ENCODE results near the gene UGCG. TPM values are rescaled to one million over a fixed set of nuclear protein-coding genes. Genes with fewer than 3 reads are reported as not detected.

The UGCG gene
- total RNA-seq, 1 experiment from 2014 or later = 88.7 TPM

DNA sequence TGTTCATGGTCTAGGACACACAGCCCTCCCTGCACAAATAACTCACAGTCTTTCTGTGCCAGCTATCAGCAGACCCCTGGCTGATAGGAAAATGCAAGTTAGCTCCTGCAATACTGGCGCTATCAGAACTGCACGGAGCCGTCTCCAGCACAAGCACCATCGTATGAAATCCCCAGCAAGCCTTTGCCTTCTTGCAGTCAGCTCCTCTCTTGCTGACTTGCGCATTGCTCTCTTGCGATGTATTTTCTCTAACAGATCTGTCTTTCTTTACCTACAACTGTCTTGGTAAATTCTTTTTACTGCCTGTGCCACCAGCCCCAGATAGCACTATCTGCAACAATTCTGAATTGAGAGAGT is 25.1 kb upstream of the UGCG start:
- intact Hi-C loops (cut with micrococcal nuclease; ENCODE audit: unreplicated experiment) = no loop called here
- Histone ChIP-seq H2AFZ (no peak overlapping the region), H3K4me3 (no peak overlapping the region), H3K4me2 (no peak overlapping the region), H3K9me2 (ENCODE audit: insufficient read depth) (no peaks in the 10 kb centered on the region), H3K9me3 (ENCODE audit: insufficient read depth, low read depth) (no peaks in the 10 kb centered on the region; the same call in 1 of the 2 replicates), H3F3A (ENCODE audit: insufficient read depth, low read depth) (peaks cover 7% of the 10 kb centered on the region; the same call in 1 of the 2 replicates), H3K36me3 (ENCODE audit: low read depth) (no peaks in the 10 kb centered on the region), H4K20me1 (ENCODE audit: insufficient read depth) (no peaks in the 10 kb centered on the region), H3K4me1 (replicated peaks; ENCODE audit: insufficient read depth) (peaks cover 11% of the 10 kb centered on the region), H3K27me3 (ENCODE audit: insufficient read depth, low read depth) (no peaks in the 10 kb centered on the region), H3K79me2 (ENCODE audit: low read depth) (no peaks in the 10 kb centered on the region), H3K27ac (no peak overlapping the region)
- TF ChIP-seq, protein P1, sequence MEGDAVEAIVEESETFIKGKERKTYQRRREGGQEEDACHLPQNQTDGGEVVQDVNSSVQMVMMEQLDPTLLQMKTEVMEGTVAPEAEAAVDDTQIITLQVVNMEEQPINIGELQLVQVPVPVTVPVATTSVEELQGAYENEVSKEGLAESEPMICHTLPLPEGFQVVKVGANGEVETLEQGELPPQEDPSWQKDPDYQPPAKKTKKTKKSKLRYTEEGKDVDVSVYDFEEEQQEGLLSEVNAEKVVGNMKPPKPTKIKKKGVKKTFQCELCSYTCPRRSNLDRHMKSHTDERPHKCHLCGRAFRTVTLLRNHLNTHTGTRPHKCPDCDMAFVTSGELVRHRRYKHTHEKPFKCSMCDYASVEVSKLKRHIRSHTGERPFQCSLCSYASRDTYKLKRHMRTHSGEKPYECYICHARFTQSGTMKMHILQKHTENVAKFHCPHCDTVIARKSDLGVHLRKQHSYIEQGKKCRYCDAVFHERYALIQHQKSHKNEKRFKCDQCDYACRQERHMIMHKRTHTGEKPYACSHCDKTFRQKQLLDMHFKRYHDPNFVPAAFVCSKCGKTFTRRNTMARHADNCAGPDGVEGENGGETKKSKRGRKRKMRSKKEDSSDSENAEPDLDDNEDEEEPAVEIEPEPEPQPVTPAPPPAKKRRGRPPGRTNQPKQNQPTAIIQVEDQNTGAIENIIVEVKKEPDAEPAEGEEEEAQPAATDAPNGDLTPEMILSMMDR (conservative IDR thresholded peaks at IDR 0.05) = no peak
- no peak for TF ChIP-seq EZH2 (IDR thresholded peaks at IDR 0.05; ENCODE audit: low read depth)
- POLR2A ChIA-PET (ENCODE audit: unreplicated experiment) = no interaction called here
- no peak for DNase-seq
- CTCF ChIA-PET = no interaction called here
- BruUV-seq (replicated peaks) = no TSS peak

DNA sequence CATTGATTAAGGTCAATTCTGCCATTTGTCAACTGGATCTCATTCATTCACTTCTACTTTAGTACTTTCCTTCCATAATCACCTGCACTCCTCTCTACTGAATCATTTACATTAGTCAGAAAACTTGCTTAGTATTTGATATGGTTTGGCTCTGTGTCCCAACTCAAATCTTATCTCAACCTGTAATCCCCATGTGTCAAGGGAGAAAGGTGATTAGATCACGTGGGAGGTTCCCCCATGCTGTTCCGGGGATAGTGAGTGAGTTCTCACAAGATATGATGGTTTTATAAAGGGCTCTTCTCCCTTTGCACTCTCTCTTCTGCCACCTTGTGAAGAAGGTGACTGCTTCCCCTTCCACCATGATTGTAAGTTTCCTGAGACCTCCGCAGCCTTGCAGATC is 23.7 kb upstream of the UGCG start:
- Histone ChIP-seq H3K79me2 (ENCODE audit: low read depth) (no peaks in the 10 kb centered on the region), H3K4me1 (replicated peaks; ENCODE audit: insufficient read depth) (no peaks in the 10 kb centered on the region), H3K4me2 (no peak overlapping the region), H2AFZ (no peak overlapping the region), H3K4me3 (no peak overlapping the region), H3K27me3 (ENCODE audit: insufficient read depth, low read depth) (no peaks in the 10 kb centered on the region), H3K36me3 (ENCODE audit: low read depth) (no peaks in the 10 kb centered on the region), H3F3A (ENCODE audit: insufficient read depth, low read depth) (no peaks in the 10 kb centered on the region), H3K9me3 (ENCODE audit: insufficient read depth, low read depth) (no peaks in the 10 kb centered on the region; the same call in 1 of the 2 replicates), H4K20me1 (ENCODE audit: insufficient read depth) (no peaks in the 10 kb centered on the region), H3K9me2 (ENCODE audit: insufficient read depth) (no peaks in the 10 kb centered on the region), H3K27ac (no peak overlapping the region)
- BruUV-seq (replicated peaks) = no TSS peak
- no peak for TF ChIP-seq EZH2 (IDR thresholded peaks at IDR 0.05; ENCODE audit: low read depth)
- TF ChIP-seq, protein P1 (conservative IDR thresholded peaks at IDR 0.05) = no peak
- intact Hi-C loops (cut with micrococcal nuclease; ENCODE audit: unreplicated experiment) = no loop called here
- ChIA-PET CTCF (no interaction called here), POLR2A (ENCODE audit: unreplicated experiment) (no interaction called here)
- DNase-seq = no peak

DNA sequence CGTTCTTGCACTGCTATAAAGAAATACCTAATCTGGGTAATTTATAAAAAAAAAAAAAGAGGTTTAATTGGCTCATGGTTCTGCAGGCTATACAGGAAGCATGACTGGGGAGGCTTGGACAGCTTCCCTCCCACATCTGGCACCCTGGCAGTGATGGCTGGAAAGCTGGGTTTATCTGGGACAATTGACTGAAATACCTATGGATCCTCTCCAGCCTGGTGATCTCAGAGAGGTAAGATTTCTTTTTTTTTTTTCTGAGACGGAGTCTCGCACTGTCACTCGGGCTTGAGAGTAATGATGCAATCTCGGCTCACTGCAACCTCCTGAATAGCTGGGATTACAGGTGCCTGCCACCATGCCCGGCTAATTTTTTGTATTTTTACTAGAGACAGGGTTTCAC is 22.7 kb upstream of the UGCG start:
- CTCF ChIA-PET = no interaction called here
- Histone ChIP-seq H3K9me3 (ENCODE audit: insufficient read depth, low read depth) (no peaks in the 10 kb centered on the region), H3K27ac (no peak overlapping the region), H3F3A (ENCODE audit: insufficient read depth, low read depth) (no peaks in the 10 kb centered on the region), H3K9me2 (ENCODE audit: insufficient read depth) (no peaks in the 10 kb centered on the region; the same call in 1 of the 2 replicates), H3K4me3 (no peak overlapping the region), H4K20me1 (ENCODE audit: insufficient read depth) (no peaks in the 10 kb centered on the region), H3K4me2 (no peak overlapping the region), H2AFZ (no peak overlapping the region), H3K4me1 (replicated peaks; ENCODE audit: insufficient read depth) (no peaks in the 10 kb centered on the region), H3K79me2 (ENCODE audit: low read depth) (no peaks in the 10 kb centered on the region), H3K27me3 (ENCODE audit: insufficient read depth, low read depth) (no peaks in the 10 kb centered on the region), H3K36me3 (ENCODE audit: low read depth) (no peaks in the 10 kb centered on the region)
- TF ChIP-seq, protein P1 (conservative IDR thresholded peaks at IDR 0.05) = no peak
- TF ChIP-seq EZH2 (IDR thresholded peaks at IDR 0.05; ENCODE audit: low read depth) = no peak
- no TSS peak for BruUV-seq (replicated peaks)
- POLR2A ChIA-PET (ENCODE audit: unreplicated experiment) = no interaction called here
- DNase-seq = no peak
- intact Hi-C loops (cut with micrococcal nuclease; ENCODE audit: unreplicated experiment) = no loop called here

Measured in PC-9 (cell line).